Head of caudate nucleus (tissue), 42 donors: ENCODE measurements around the gene WASHC1.
A peak's percentile ranks its signal among the peaks of the same experiment; 100 is the strongest.
"Not testable (repeated sequence)": the region's sequence is repeated elsewhere in the genome, so short reads cannot be mapped to it uniquely, and the experiment has no call there.

ENCODE experiments used
- DNase-seq, 42 donors: peaks; one replicate each; pipeline versions ENCODE4 v3.0.0 to v3.0.0-alpha.2; 2020 to 2021; ENCODE audit warnings: mixed read lengths in 7 of 42
- intact Hi-C: fragments of 100-400 bp; cut with DNase I; formaldehyde crosslinking; loops from one replicate; pipeline ENCODE4 v1.15.0; 2022

The WASHC1 gene

DNA sequence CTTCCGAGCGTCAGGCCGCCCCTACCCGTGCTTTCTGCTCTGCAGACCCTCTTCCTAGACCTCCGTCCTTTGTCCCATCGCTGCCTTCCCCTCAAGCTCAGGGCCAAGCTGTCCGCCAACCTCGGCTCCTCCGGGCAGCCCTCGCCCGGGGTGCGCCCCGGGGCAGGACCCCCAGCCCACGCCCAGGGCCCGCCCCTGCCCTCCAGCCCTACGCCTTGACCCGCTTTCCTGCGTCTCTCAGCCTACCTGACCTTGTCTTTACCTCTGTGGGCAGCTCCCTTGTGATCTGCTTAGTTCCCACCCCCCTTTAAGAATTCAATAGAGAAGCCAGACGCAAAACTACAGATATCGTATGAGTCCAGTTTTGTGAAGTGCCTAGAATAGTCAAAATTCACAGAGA, at the start of gene WASHC1:
Gene WASHC1 (minus strand): TSS at position 101 of the 400 bp plus-strand sequence. CDS start 4,457 bp downstream, outside the sequence.
- DNase-seq, intact Hi-C loops: not testable (repeated sequence)

GRCh38 chr9:78333-78732, 49.1 kb upstream of the WASHC1 start:
- DNase-seq, intact Hi-C loops: not testable (repeated sequence)

GRCh38 chr9:76389-76788, 47.1 kb upstream of the WASHC1 start:
- intact Hi-C loops, DNase-seq: not testable (repeated sequence)

DNA sequence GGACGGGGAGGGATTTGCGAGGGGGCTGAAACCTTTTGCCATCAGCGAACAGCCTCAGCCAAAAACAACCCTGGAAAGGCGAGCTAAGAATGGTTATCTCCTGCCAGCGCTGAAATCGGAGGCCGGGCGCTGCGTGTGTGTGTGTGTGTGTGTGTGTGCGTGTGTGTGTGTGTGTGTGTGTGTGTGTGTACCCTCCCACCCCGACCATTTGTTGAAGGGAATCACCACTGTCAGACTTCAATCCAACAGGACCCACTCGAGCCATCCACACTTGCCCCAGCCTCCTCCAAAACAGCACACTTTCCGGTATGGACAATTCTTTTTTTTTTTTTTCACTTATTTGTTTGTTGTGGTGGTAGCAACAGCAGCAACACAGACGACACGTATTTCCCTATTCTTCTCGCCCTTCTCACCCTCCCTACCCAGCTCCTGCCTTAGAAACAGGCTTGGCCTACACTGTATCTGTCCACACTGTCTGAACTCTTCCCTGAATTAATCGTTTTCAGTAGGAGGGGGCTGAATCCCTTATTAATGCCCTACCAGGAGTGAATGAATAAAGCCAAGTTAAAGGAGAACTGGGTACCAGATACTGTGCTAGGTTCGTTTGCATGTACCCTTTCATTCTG, 44.8 kb upstream of the WASHC1 start:
- DNase-seq, intact Hi-C loops: not testable (repeated sequence)

GRCh38 chr9:73076-73899, 44.0 kb upstream of the WASHC1 start:
- intact Hi-C loops = not testable (repeated sequence)
- peak in 8 of 42 donors; percentile 3 to 36 (median 13) for DNase-seq

GRCh38 chr9:63031-63629, 33.9 kb upstream of the WASHC1 start:
- peak in 3 of 42 donors; percentile 4 to 15 (median 7) for DNase-seq
- intact Hi-C loops = not testable (repeated sequence)

GRCh38 chr9:52678-53077, 23.4 kb upstream of the WASHC1 start:
- intact Hi-C loops, DNase-seq: not testable (repeated sequence)

- intact Hi-C loops, DNase-seq: not testable (repeated sequence)
Measured at GRCh38 chr9:48190-48842, 19.1 kb upstream of the WASHC1 start.

- DNase-seq, intact Hi-C loops: not testable (repeated sequence)
Measured at GRCh38 chr9:46639-47271, 17.5 kb upstream of the WASHC1 start.

- DNase-seq, intact Hi-C loops: not testable (repeated sequence)
Measured at GRCh38 chr9:46164-46563, 16.9 kb upstream of the WASHC1 start.

GRCh38 chr9:45180-45878, 16.1 kb upstream of the WASHC1 start:
- intact Hi-C loops, DNase-seq: not testable (repeated sequence)

DNA sequence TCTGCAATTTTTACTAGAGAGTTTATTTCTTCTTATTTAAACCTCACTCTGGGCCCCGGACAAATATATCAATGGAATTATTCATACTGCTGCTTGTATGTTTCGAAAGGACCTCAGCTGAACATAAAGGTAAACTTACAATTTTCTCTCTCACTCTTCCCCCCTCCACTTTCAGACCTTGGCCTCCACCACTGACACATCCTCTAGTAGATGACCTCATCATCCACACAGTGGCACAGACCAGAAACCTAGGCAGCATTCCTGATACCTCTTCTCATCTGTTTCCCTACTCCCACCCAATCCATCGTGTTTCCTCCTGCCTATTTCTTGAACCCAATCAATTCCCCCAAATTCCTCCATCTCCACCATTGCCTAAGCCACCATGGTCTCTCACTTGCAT, 15.2 kb upstream of the WASHC1 start:
- DNase-seq, intact Hi-C loops: not testable (repeated sequence)

GRCh38 chr9:43636-44035, 14.4 kb upstream of the WASHC1 start:
- DNase-seq, intact Hi-C loops: not testable (repeated sequence)

DNA sequence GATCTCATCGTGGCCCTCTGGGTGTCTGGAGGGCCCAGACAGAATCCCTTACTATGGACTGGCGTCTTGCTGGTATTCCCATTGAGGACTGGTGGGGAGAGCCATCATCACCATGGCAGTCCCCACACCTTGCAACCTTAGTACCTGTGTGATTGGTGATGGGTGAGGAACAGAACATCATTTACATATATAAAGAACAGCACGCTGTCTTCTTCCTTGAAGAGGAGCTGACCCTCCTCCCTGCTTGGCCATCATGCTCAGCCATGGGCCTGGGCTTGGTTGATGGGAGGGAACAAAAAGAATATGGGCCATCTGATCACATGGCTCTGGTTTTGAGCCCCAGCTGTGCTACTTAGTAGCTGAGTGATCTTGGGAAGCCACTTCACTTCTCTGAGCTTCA, 13.9 kb upstream of the WASHC1 start:
- DNase-seq, intact Hi-C loops: not testable (repeated sequence)

DNA sequence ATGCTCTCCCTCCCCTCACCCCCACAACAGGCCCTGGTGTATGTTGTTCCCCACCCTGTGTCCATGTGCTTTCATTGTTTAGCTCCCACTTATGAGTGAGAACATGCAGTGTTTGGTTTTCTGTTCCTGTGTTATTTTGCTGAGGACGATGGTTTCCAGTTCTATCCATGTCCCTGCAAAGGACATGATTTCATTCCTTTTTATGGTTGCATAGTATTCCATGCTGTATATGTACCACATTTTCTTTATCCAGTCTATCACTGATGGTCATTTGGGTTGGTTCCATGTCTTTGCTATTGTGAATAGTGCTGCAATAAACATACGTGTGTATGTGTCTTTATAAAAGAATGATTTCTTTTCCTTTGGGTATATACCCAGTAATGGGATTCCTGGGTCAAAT, 12.6 kb upstream of the WASHC1 start:
- DNase-seq, intact Hi-C loops: not testable (repeated sequence)

- intact Hi-C loops, DNase-seq: not testable (repeated sequence)
Measured at GRCh38 chr9:41261-41676, 12.0 kb upstream of the WASHC1 start.

- DNase-seq, intact Hi-C loops: not testable (repeated sequence)
Measured at GRCh38 chr9:32308-32707, 3.1 kb upstream of the WASHC1 start.

DNA sequence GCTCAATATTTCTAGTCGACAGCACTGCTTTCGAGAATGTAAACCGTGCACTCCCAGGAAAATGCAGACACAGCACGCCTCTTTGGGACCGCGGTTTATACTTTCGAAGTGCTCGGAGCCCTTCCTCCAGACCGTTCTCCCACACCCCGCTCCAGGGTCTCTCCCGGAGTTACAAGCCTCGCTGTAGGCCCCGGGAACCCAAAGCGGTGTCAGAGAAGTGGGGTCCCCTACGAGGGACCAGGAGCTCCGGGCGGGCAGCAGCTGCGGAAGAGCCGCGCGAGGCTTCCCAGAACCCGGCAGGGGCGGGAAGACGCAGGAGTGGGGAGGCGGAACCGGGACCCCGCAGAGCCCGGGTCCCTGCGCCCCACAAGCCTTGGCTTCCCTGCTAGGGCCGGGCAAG, 481 bp downstream of the WASHC1 start:
- intact Hi-C loops, DNase-seq: not testable (repeated sequence)
